Upper lobe of left lung (tissue), 6 donors: Measurements from ENCODE around the gene SOX21. TPM values are rescaled to one million over a fixed set of nuclear protein-coding genes. Genes with fewer than 3 reads are reported as not detected.

Experiments
- ATAC-seq, 2 donors: fragments of 200-7000 bp; cut with Tn5 transposase; one replicate each; pipeline ENCODE4 v1.9.1; 2022; ENCODE audit warnings: mild to moderate bottlenecking in 2 of 2, moderate library complexity in 2 of 2; ENCODE audit not compliant: low FRiP score in 2 of 2
- DNase-seq, 2 donors: peaks; one replicate each; pipeline ENCODE4 v3.0.0-alpha.2; 2019 to 2020
- H3K27ac ChIP-seq, 4 donors: fragments of 200-600 bp; sonication (generic); one replicate each; pipeline ENCODE4 v1.5.1; 2016 to 2019
- H3K27me3 ChIP-seq, 4 donors: fragments of 200-600 bp; sonication (generic); one replicate each; pipeline ENCODE4 v1.5.1; 2017 to 2019
- H3K36me3 ChIP-seq, 4 donors: fragments of 200-600 bp; sonication (generic); one replicate each; pipeline ENCODE4 v1.5.1; 2016 to 2019
- H3K4me1 ChIP-seq, 4 donors: fragments of 200-600 bp; sonication (generic); one replicate each; pipeline ENCODE4 v1.5.1; 2018 to 2019
- H3K4me3 ChIP-seq, 4 donors: fragments of 200-600 bp; sonication (generic); one replicate each; pipeline ENCODE4 v1.5.1; 2017 to 2019; ENCODE audit warnings: mild to moderate bottlenecking in 2 of 4, moderate library complexity in 1 of 4
- H3K9me3 ChIP-seq, 4 donors: fragments of 200-600 bp; sonication (generic); one replicate each; pipeline ENCODE4 v1.5.1; 2018 to 2019
- EP300 ChIP-seq, 4 donors: sonication (generic); formaldehyde crosslinking; IDR thresholded peaks; one replicate each; pipeline ENCODE4 v1.5.1; 2017; ENCODE audit warnings: antibody characterized with exemption in 4 of 4, control low read depth in 2 of 4
- POLR2A ChIP-seq, 4 donors: fragments of 450-650 bp; IDR thresholded peaks; one replicate each; pipeline ENCODE4 v1.5.1; 2016 to 2017; ENCODE audit warnings: antibody characterized with exemption in 4 of 4, mild to moderate bottlenecking in 2 of 4
- POLR2AphosphoS5 ChIP-seq, 2 donors: sonication (generic); formaldehyde crosslinking; IDR thresholded peaks; one replicate each; pipeline ENCODE4 v1.5.1; 2017; ENCODE audit warnings: antibody characterized with exemption in 2 of 2
- WGBS, 2 donors: methylation state at CpG; one replicate each; pipeline ENCODE4 v1.1.5; 2017 to 2018; 5-methylcytosine and 5-hydroxymethylcytosine counted together
- total RNA-seq, 6 donors: library from RNA; depleted of rRNA in 4 of 6; stranded (reverse); fragments of >200 nt in 4 of 6; gene quantifications; one replicate each; pipeline versions ENCODE4 v1.1.0 to v1.2.1, GENCODE V29; 2016 to 2021
- TF ChIP-seq, protein P1 (sequence below), 6 experiments: fragments of 450-650 bp in 4 of 6; fragments of 200-600 bp in 2 of 6; sonication (generic) in 2 of 6; IDR thresholded peaks; one replicate each; pipeline ENCODE4 v1.5.1; 2016 to 2019; ENCODE audit warnings: antibody characterized with exemption in 6 of 6
- donor health status: DM: no; HTN: no; CAD: no; lungs with moderate emphysema.
- donor health status: DM: no; HTN: yes; CAD: no; lungs with severe emphysema.

The SOX21 gene
- total RNA-seq, 6 donors from 2014 or later = 0.13 to 0.79 TPM; not detected in 4

DNA sequence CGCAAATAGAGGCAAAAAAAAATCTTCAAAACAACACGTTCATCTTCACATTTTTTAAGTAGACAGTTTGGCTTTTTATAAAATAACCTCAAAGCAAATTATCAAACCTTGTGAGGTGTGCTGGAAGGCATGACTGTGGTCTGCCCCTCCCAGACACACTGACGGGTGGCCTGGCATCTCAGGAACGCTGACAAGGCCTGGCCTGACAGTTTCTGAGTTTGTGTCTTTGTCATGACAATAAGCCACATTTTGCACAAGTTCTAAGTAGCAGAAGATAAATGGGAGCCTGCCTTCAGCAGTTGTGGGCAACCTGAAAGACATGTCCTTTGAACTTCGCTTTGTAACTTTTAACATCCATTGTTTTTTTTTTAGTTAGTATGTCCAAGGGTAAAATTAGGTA lies 38.5 kb downstream of the SOX21 start:
- H3K9me3 ChIP-seq = no peaks in the 10 kb centered on the region
- ATAC-seq (no peak), DNase-seq (no peak)
- H3K4me1 ChIP-seq = no peaks in the 10 kb centered on the region
- H3K27ac ChIP-seq = no peak overlapping the region
- H3K36me3 ChIP-seq = no peaks in the 10 kb centered on the region
- H3K27me3 ChIP-seq = no peaks in the 10 kb centered on the region
- WGBS, 2 donors = 51 to 59% methylated on average over 5 of the region's 5 CpGs
- no peak for TF ChIP-seq POLR2AphosphoS5 (IDR thresholded peaks at IDR 0.05)
- TF ChIP-seq POLR2A (IDR thresholded peaks at IDR 0.05) = no peak
- TF ChIP-seq, protein P1, sequence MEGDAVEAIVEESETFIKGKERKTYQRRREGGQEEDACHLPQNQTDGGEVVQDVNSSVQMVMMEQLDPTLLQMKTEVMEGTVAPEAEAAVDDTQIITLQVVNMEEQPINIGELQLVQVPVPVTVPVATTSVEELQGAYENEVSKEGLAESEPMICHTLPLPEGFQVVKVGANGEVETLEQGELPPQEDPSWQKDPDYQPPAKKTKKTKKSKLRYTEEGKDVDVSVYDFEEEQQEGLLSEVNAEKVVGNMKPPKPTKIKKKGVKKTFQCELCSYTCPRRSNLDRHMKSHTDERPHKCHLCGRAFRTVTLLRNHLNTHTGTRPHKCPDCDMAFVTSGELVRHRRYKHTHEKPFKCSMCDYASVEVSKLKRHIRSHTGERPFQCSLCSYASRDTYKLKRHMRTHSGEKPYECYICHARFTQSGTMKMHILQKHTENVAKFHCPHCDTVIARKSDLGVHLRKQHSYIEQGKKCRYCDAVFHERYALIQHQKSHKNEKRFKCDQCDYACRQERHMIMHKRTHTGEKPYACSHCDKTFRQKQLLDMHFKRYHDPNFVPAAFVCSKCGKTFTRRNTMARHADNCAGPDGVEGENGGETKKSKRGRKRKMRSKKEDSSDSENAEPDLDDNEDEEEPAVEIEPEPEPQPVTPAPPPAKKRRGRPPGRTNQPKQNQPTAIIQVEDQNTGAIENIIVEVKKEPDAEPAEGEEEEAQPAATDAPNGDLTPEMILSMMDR (IDR thresholded peaks at IDR 0.05) = no peak
- no peak for TF ChIP-seq EP300 (IDR thresholded peaks at IDR 0.05)
- H3K4me3 ChIP-seq = no peak overlapping the region

DNA sequence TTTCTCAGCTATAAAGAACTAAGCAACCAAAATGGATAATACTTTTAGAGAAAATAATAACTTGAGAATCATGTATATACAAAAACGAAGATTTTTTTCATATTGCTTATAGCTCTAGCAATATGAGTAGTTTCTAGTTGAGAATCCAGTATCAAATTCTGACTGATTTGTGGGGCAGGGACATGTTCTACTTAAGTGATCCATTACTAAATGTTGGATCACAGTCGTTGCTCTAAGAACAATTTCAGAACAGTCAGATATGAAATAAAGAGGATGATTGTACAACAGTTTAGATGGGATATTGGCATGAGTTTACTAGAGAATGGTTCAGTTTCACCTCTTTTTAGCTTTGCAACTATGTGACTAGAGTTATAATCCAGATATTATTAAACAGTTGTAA lies 39.9 kb downstream of the SOX21 start:
- Histone ChIP-seq H3K36me3 (no peaks in the 10 kb centered on the region), H3K4me1 (no peaks in the 10 kb centered on the region), H3K27me3 (no peaks in the 10 kb centered on the region), H3K9me3 (no peaks in the 10 kb centered on the region), H3K4me3 (no peak overlapping the region), H3K27ac (no peak overlapping the region)
- DNase-seq (no peak), ATAC-seq (no peak)
- WGBS, 2 donors = 70 to 83% methylated on average over 2 of the region's 2 CpGs
- TF ChIP-seq, protein P1 (IDR thresholded peaks at IDR 0.05) = no peak
- TF ChIP-seq POLR2AphosphoS5 (IDR thresholded peaks at IDR 0.05) (no peak), POLR2A (IDR thresholded peaks at IDR 0.05) (no peak), EP300 (IDR thresholded peaks at IDR 0.05) (no peak)

DNA sequence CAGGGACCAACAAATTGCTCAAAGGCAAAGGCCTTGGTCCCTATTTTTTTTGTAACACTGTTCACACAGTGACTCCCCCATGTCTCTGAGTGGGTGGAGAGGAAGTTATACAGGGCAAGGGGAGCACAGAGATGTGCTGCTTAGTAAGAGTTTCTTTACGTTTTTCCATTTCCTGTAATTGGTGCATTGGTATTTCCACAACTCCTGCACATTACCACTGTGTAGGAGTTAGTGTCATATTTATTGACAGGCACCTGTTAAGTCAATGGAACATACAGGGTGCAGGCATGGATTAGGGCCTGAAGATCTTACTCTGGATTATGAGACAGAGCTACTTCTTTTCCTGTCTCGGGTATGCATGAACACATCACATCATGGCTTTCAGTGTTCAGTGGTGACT lies 45.2 kb downstream of the SOX21 start:
- DNase-seq (no peak), ATAC-seq (no peak)
- H3K27ac ChIP-seq = no peak overlapping the region
- WGBS, 2 donors = 64 to 69% methylated on average over 2 of the region's 2 CpGs
- no peaks in the 10 kb centered on the region for H3K4me1 ChIP-seq
- H3K36me3 ChIP-seq = no peaks in the 10 kb centered on the region
- H3K4me3 ChIP-seq = no peak overlapping the region
- H3K27me3 ChIP-seq = no peaks in the 10 kb centered on the region
- TF ChIP-seq EP300 (IDR thresholded peaks at IDR 0.05) = no peak
- H3K9me3 ChIP-seq = no peaks in the 10 kb centered on the region

DNA sequence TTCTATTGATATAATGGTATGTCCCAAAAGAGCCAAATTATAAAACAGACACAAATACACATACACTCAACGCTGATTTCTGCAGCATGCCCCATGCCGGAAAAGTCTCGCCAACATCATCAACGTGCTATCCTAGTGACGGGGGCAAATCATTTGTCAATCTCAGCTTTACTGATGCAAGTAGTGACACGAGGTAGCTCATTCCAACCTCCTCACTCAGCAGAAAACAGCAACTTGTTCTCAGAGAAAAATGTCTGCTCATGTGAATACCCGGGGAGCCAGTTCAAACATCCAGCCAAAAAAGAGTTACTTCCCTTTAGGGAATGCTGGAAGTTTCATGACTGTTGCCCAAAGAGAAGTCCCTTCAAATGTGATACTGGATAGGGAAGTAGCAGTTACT lies 46.3 kb downstream of the SOX21 start:
- Histone ChIP-seq H3K4me3 (no peak overlapping the region), H3K27ac (no peak overlapping the region), H3K36me3 (no peaks in the 10 kb centered on the region), H3K9me3 (no peaks in the 10 kb centered on the region), H3K27me3 (no peaks in the 10 kb centered on the region), H3K4me1 (no peaks in the 10 kb centered on the region)
- ATAC-seq (no peak), DNase-seq (no peak)
- WGBS, 2 donors = 78 to 84% methylated on average over 7 of the region's 7 CpGs
- no peak for TF ChIP-seq POLR2AphosphoS5 (IDR thresholded peaks at IDR 0.05)
- TF ChIP-seq EP300 (IDR thresholded peaks at IDR 0.05) = no peak
- TF ChIP-seq, protein P1 (IDR thresholded peaks at IDR 0.05) = no peak
- no peak for TF ChIP-seq POLR2A (IDR thresholded peaks at IDR 0.05)

DNA sequence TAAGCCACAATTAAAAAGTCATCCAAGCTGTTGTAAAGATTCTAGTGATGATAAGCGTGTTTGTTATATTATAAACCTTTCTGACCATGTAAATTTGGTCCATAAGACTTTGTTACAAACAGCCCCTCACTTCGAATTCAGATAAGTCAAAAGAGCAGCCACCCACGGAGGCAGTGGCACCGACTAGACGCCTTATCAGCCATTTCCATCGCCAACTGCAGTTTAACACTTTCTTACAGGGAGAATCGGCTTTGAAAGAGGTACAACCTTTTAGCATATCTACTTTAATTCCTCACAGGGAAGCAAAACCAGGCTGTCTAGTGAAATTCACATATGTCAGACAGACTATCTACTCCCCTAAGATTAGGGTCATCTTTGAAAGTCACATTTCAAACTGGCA lies 47.5 kb downstream of the SOX21 start:
- WGBS, 2 donors = 54 to 64% methylated on average over 7 of the region's 7 CpGs
- Histone ChIP-seq H3K27ac (no peak overlapping the region), H3K27me3 (no peaks in the 10 kb centered on the region), H3K9me3 (no peaks in the 10 kb centered on the region), H3K4me3 (no peak overlapping the region), H3K36me3 (no peaks in the 10 kb centered on the region), H3K4me1 (no peaks in the 10 kb centered on the region)
- ATAC-seq = no peak
- no peak for DNase-seq
- TF ChIP-seq, protein P1 (IDR thresholded peaks at IDR 0.05) = no peak
- TF ChIP-seq POLR2AphosphoS5 (IDR thresholded peaks at IDR 0.05) (no peak), POLR2A (IDR thresholded peaks at IDR 0.05) (no peak), EP300 (IDR thresholded peaks at IDR 0.05) (no peak)
